GM13977 (cell line): ENCODE data around the gene TP53AIP1.

ENCODE experiments used
- DNase-seq: peaks from one replicate; pipeline ENCODE4 v3.0.0; 2012; ENCODE audit warnings: low spot score
- in situ Hi-C: fragments of 300-500 bp; cut with MboI; formaldehyde crosslinking; loops from one replicate; pipeline ENCODE4 v1.12.0; 2022; ENCODE audit warnings: low sequenced_read_pairs, low pct_unique_long_range_greater_than_20kb, mixed read lengths, inconsistent platforms; ENCODE audit not compliant: unreplicated experiment
- TF ChIP-seq, protein P1 (sequence below): IDR thresholded peaks from 2 replicates; pipeline ENCODE4 v1.5.1; 2012; ENCODE audit warnings: mild to moderate bottlenecking, control low read depth; ENCODE audit not compliant: insufficient read depth; ENCODE audit errors: extremely low read depth, missing control alignments

Gene TP53AIP1

DNA sequence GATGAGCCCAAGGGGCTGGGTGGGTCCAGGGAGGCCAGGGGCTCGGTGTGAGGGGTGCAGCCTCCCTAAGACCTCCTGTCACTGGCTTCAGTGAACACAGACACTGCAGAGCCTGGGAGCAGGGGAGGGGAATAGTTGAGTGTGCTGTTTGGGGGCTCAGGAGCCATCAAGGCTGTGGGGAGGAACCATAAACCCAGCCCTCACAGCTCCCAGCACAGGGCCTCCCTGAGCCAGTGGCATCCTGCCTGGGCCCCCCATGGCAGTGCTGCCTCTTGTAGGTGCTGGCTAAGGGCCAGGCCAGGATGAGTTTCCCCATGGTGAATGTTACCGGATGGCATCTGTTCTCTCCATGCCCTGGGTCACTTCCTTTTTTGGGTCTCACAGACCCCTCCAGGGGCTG lies 26.0 kb downstream of the TP53AIP1 start:
- TF ChIP-seq, protein P1, sequence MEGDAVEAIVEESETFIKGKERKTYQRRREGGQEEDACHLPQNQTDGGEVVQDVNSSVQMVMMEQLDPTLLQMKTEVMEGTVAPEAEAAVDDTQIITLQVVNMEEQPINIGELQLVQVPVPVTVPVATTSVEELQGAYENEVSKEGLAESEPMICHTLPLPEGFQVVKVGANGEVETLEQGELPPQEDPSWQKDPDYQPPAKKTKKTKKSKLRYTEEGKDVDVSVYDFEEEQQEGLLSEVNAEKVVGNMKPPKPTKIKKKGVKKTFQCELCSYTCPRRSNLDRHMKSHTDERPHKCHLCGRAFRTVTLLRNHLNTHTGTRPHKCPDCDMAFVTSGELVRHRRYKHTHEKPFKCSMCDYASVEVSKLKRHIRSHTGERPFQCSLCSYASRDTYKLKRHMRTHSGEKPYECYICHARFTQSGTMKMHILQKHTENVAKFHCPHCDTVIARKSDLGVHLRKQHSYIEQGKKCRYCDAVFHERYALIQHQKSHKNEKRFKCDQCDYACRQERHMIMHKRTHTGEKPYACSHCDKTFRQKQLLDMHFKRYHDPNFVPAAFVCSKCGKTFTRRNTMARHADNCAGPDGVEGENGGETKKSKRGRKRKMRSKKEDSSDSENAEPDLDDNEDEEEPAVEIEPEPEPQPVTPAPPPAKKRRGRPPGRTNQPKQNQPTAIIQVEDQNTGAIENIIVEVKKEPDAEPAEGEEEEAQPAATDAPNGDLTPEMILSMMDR: no peak
- in situ Hi-C loops: no loop called here

DNA sequence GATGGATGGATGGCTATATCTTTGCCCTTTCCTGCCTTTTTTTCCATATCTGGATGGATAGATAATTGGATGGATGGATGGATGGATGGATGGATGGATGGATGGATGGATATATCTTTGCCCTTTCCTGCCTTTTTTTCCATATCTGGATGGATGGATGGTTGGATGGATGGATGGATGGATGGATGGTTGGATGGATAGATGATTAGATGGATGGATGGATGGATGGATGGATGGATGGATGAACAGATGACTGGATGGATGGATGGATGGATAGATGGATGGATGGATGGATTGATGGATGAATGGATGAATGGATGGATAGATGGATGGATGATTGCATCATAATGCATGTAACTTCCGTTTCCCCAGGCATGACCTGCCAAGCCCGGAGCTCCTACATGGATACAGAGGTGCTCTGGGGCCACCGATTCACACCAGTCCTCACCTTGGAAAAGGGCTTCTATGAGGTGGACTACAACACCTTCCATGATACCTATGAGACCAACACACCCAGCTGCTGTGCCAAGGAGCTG lies 26.6 kb downstream of the TP53AIP1 start:
- TF ChIP-seq, protein P1: no peak
- in situ Hi-C loops: no loop called here
- no peak for DNase-seq

More for the DNA sequence above, 26.0 kb downstream of the TP53AIP1 start:
- no peak for DNase-seq

DNA sequence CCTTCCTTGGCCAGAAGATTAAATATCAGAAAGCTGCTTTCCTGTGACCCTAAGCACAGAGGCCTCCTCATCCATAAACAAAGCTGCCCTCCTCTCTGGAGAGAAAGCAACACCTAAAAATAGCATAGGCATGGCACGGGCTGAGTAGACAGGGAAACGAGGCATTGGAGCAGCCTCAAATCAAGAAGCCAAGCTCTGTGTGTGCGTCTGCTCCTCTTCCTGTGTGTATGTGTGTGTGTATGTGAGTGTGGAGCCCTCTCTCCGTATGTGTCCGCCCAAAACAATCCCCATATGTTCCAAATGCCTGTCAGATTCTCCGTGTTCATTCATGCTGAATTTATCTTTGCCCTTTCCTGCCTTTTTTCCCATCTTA lies 27.5 kb downstream of the TP53AIP1 start:
- TF ChIP-seq, protein P1: no peak
- in situ Hi-C loops: no loop called here
- DNase-seq: no peak

DNA sequence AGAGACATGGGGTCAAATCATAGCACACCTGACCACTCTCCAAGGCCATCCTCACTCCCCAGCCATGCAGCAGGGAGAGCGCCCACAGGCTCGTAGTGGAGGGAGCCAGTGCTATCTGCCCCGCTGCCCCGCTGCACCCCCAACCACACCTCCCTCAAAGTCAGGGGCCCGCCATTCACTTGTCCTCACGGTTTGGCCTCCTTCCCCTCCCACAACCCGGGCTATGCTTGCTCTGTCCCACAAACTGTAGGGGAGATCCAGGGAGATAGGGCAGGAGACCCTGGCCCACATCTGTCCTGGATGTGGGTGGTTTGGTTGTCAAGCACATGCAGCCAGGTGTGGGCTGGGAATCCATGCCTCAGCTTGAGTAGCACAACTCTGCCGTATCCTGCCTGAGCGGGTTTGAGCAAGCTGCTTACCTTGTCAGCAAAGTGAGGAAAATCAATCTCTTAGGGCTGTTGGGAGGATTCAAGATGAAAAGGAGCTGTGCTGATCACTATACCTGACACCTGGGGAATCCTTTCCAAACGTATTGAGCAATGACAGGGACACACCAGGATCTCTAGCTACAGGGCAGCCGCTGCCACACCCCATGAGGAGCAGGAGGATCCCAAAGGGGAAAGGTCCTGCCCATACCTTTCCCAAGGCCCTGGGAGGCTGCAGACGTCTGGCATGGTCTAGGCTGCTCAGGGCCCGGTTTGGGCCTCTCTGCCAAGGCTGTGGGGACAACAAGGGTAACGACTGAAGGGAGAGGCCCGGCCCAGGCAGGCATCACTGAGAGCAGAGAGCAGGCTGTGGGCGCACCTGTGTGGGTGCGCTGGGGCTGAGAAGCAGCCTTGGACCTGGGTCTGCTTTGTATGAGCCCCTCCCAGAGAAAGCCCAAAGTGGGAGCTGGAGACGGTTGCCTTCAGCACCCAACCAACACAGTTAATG lies 28.2 kb downstream of the TP53AIP1 start:
- no peak for DNase-seq
- in situ Hi-C loops: no loop called here
- TF ChIP-seq, protein P1: no peak

DNA sequence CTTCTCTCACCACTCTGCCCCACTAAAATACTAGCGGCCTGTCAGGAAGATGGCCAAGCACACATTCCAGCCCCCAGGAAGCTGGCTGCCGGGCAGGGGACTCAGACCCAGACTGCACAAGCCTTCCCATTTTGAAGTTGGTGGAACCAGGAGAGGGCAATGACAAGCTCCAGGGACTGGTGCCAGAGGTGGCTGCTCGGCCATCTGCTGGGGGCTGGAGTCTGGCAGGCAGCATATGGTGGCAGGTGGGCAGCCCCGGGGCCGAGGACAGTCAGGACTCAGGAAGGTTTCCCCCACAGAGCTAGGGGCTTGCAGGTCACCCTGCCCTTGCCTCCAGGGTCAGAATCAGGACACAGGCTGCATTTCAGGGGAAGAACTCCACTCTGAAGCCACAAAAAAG lies 28.9 kb downstream of the TP53AIP1 start:
- DNase-seq: no peak
- TF ChIP-seq, protein P1: no peak
- in situ Hi-C loops: no loop called here

DNA sequence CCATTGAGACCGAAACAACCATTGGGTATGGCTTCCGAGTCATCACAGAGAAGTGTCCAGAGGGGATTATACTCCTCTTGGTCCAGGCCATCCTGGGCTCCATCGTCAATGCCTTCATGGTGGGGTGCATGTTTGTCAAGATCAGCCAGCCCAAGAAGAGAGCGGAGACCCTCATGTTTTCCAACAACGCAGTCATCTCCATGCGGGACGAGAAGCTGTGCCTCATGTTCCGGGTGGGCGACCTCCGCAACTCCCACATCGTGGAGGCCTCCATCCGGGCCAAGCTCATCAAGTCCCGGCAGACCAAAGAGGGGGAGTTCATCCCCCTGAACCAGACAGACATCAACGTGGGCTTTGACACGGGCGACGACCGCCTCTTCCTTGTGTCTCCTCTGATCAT lies 31.0 kb downstream of the TP53AIP1 start:
- TF ChIP-seq, protein P1: no peak
- DNase-seq: no peak
- in situ Hi-C loops: no loop called here
